IMR-90 (cell line): Measurements from ENCODE around the gene SPINT1. TPM values are rescaled to one million over a fixed set of nuclear protein-coding genes. Genes with fewer than 3 reads are reported as not detected.
A peak's percentile ranks its signal among the peaks of the same experiment; 100 is the strongest.

Source experiments
- ATAC-seq: fragments of 200-7000 bp; cut with Tn5 transposase; 2 replicates; pipeline ENCODE4 v1.9.1; 2020; ENCODE audit warnings: low read depth, mild to moderate bottlenecking, moderate library complexity
- BruUV-seq: library from RNA; stranded (reverse); fragments of 400-500 nt; replicated peaks from 2 replicates; lab custom pipeline; 2021; lab: Mats Ljungman, UMichigan
- CTCF ChIA-PET: fragments of 300-600 bp; formaldehyde crosslinking; extraction: SDS; loops from one replicate; lab custom pipeline; 2021; ENCODE audit warnings: antibody characterized with exemption; lab: Yijun Ruan, JAX
- POLR2A ChIA-PET: fragments of 300-600 bp; sonication (Branson Sonifier 250); formaldehyde crosslinking; loops from one replicate; lab custom pipeline; 2022; ENCODE audit warnings: antibody characterized with exemption; ENCODE audit not compliant: unreplicated experiment; lab: Charles Lee
- DNase-seq: peaks from one replicate; pipeline ENCODE4 v3.0.0; 2013
- H2AFZ ChIP-seq: replicated peaks from 2 replicates; pipeline ENCODE3; 2013; ENCODE audit warnings: low read length, mild to moderate bottlenecking; ENCODE audit not compliant: poor library complexity
- H2AK5ac ChIP-seq: 2 replicates; pipeline ENCODE4 v1.6.1; 2013; ENCODE audit warnings: low read depth, low read length, inconsistent platforms
- H2AK9ac ChIP-seq: replicated peaks from 2 replicates; pipeline ENCODE3; 2013; ENCODE audit warnings: mild to moderate bottlenecking, low read depth, low read length, moderate library complexity; ENCODE audit not compliant: poor library complexity
- H2BK120ac ChIP-seq: 2 replicates; pipeline ENCODE4 v1.6.1; 2013; ENCODE audit warnings: low read depth, low read length, inconsistent platforms
- H2BK15ac ChIP-seq: 3 replicates; pipeline ENCODE4 v1.6.1; 2013; ENCODE audit warnings: low read depth, low read length, inconsistent platforms
- H2BK20ac ChIP-seq: 2 replicates; pipeline ENCODE4 v1.6.1; 2013; ENCODE audit warnings: low read depth, mild to moderate bottlenecking, inconsistent platforms, low read length, moderate library complexity
- H2BK5ac ChIP-seq: 2 replicates; pipeline ENCODE4 v1.6.1; 2013; ENCODE audit warnings: mild to moderate bottlenecking, low read depth, low read length, inconsistent platforms; ENCODE audit not compliant: poor library complexity, severe bottlenecking
- H3K14ac ChIP-seq: replicated peaks from 2 replicates; pipeline ENCODE4 v1.6.1; 2013; ENCODE audit warnings: low read depth, low read length, inconsistent platforms
- H3K18ac ChIP-seq: 2 replicates; pipeline ENCODE4 v1.6.1; 2013; ENCODE audit warnings: low read depth, low read length, control low read depth
- H3K23ac ChIP-seq: 2 replicates; pipeline ENCODE4 v1.6.1; 2013; ENCODE audit warnings: low read depth, low read length, inconsistent platforms
- H3K27ac ChIP-seq: 2 replicates; pipeline ENCODE4 v1.5.1; 2013; ENCODE audit warnings: mild to moderate bottlenecking, control low read depth, low read length; ENCODE audit not compliant: insufficient read depth
- H3K27me3 ChIP-seq: 2 replicates; pipeline ENCODE4 v1.6.1; 2013; ENCODE audit warnings: low read length; ENCODE audit not compliant: control insufficient read depth, insufficient read depth
- H3K36me3 ChIP-seq: 2 replicates; pipeline ENCODE4 v1.6.1; 2013; ENCODE audit warnings: low read length, mixed read lengths; ENCODE audit not compliant: control insufficient read depth, insufficient read depth
- H3K4ac ChIP-seq: 2 replicates; pipeline ENCODE4 v1.6.1; 2013; ENCODE audit warnings: low read depth, low read length, inconsistent platforms
- H3K4me1 ChIP-seq: 2 replicates; pipeline ENCODE4 v1.6.1; 2013; ENCODE audit warnings: low read length, mixed read lengths; ENCODE audit not compliant: control insufficient read depth, insufficient read depth
- H3K4me2 ChIP-seq: 2 replicates; pipeline ENCODE4 v1.6.1; 2013; ENCODE audit warnings: low read depth, mild to moderate bottlenecking, control low read depth, low read length, moderate library complexity
- H3K4me3 ChIP-seq: 2 replicates; pipeline ENCODE4 v1.5.1; 2013; ENCODE audit warnings: low read depth, mild to moderate bottlenecking, control low read depth, low read length, moderate library complexity; ENCODE audit not compliant: insufficient read depth
- H3K56ac ChIP-seq: 2 replicates; pipeline ENCODE4 v1.6.1; 2013; ENCODE audit warnings: low read length, inconsistent platforms; ENCODE audit not compliant: insufficient read depth; ENCODE audit errors: extremely low read depth
- H3K79me1 ChIP-seq, 2 experiments: 2 replicates each; pipeline ENCODE4 v1.6.1; 2013; ENCODE audit warnings: low read length in 2 of 2, inconsistent platforms in 1 of 2, low read depth in 1 of 2
- H3K9ac ChIP-seq: 2 replicates; pipeline ENCODE4 v1.6.1; 2013; ENCODE audit warnings: low read depth, low read length, control low read depth
- H3K9me1 ChIP-seq: 2 replicates; pipeline ENCODE4 v1.6.1; 2013; ENCODE audit warnings: low read length, inconsistent platforms; ENCODE audit not compliant: insufficient read depth
- H3K9me3 ChIP-seq: 2 replicates; pipeline ENCODE4 v1.6.1; 2013; ENCODE audit warnings: low read length; ENCODE audit not compliant: control insufficient read depth, insufficient read depth
- H4K20me1 ChIP-seq: 2 replicates; pipeline ENCODE4 v1.6.1; 2013; ENCODE audit warnings: low read length, inconsistent platforms; ENCODE audit not compliant: insufficient read depth
- H4K5ac ChIP-seq: 2 replicates; pipeline ENCODE4 v1.6.1; 2013; ENCODE audit warnings: mild to moderate bottlenecking, low read depth, low read length, control low read depth
- H4K8ac ChIP-seq, 2 experiments: 2 replicates each; pipeline ENCODE4 v1.6.1; 2013; ENCODE audit warnings: low read depth in 2 of 2, low read length in 2 of 2, control low read depth in 1 of 2, inconsistent platforms in 1 of 2
- H4K91ac ChIP-seq: 2 replicates; pipeline ENCODE4 v1.6.1; 2013; ENCODE audit warnings: low read depth, low read length, inconsistent platforms; ENCODE audit not compliant: insufficient read depth
- BHLHE40 ChIP-seq: fragments of 150-350 bp; IDR thresholded peaks from 2 replicates; pipeline ENCODE4 v1.6.1; 2016; ENCODE audit warnings: mild to moderate bottlenecking, low read depth, low read length
- CEBPB ChIP-seq: IDR thresholded peaks from 2 replicates; pipeline ENCODE4 v1.6.1; 2012; ENCODE audit warnings: low read depth, low read length, improper control_type of control experiment
- CHD1 ChIP-seq: IDR thresholded peaks from 2 replicates; pipeline ENCODE4 v1.6.1; 2012; ENCODE audit warnings: low read depth, low read length, improper control_type of control experiment
- CTCF ChIP-seq: conservative IDR thresholded peaks from 2 replicates; pipeline ENCODE4 v1.5.1; 2012; ENCODE audit warnings: mild to moderate bottlenecking, low read depth, low read length, improper control_type of control experiment
- FOS ChIP-seq: fragments of 150-350 bp; IDR thresholded peaks from 2 replicates; pipeline ENCODE4 v1.6.1; 2016; ENCODE audit warnings: low read depth, low read length
- MAZ ChIP-seq: IDR thresholded peaks from 2 replicates; pipeline ENCODE4 v1.6.1; 2012; ENCODE audit warnings: low read depth, mild to moderate bottlenecking, low read length, improper control_type of control experiment, moderate library complexity, borderline replicate concordance
- MXI1 ChIP-seq: IDR thresholded peaks from 2 replicates; pipeline ENCODE4 v1.6.1; 2012; ENCODE audit warnings: low read depth, mild to moderate bottlenecking, low read length, moderate library complexity, borderline replicate concordance
- NFE2L2 ChIP-seq: fragments of 150-350 bp; IDR thresholded peaks from 2 replicates; pipeline ENCODE4 v1.6.1; 2016; ENCODE audit warnings: low read depth, mild to moderate bottlenecking, low read length
- POLR2A ChIP-seq: IDR thresholded peaks from 2 replicates; pipeline ENCODE4 v1.6.1; 2012; ENCODE audit warnings: mild to moderate bottlenecking, low read depth, low read length
- RAD21 ChIP-seq: IDR thresholded peaks from 2 replicates; pipeline ENCODE4 v1.6.1; 2012; ENCODE audit warnings: low read length, improper control_type of control experiment
- RFX5 ChIP-seq: IDR thresholded peaks from 2 replicates; pipeline ENCODE4 v1.8.0; 2012; ENCODE audit warnings: low read depth, mild to moderate bottlenecking, low read length, moderate library complexity
- SMC3 ChIP-seq: fragments of 150-350 bp; IDR thresholded peaks from 2 replicates; pipeline ENCODE4 v1.6.1; 2016; ENCODE audit warnings: low read depth, mild to moderate bottlenecking, antibody characterized with exemption, low read length, moderate library complexity
- USF2 ChIP-seq: fragments of 150-350 bp; IDR thresholded peaks from 2 replicates; pipeline ENCODE4 v1.6.1; 2017; ENCODE audit warnings: mild to moderate bottlenecking, antibody characterized with exemption, low read length, low read depth
- WGBS, 2 experiments: methylation state at CpG; one replicate each; pipeline versions ENCODE4 v1.1.5 to v1.1.7; 2013; ENCODE audit warnings: missing lambda C conversion rate in 2 of 2; ENCODE audit not compliant: insufficient read length in 1 of 2; ENCODE audit errors: extremely low coverage in 2 of 2; 5-methylcytosine and 5-hydroxymethylcytosine counted together
- dilution Hi-C: fragments of 300-500 bp; cut with HindIII; formaldehyde crosslinking; loops from one replicate; pipeline ENCODE4 v1.14.3; 2018; ENCODE audit warnings: low sequenced_read_pairs; ENCODE audit not compliant: unreplicated experiment
- in situ Hi-C: fragments of 300-500 bp; cut with MboI; formaldehyde crosslinking; loops from 3 replicates; pipeline ENCODE4 v1.14.3; 2019; ENCODE audit warnings: low sequenced_read_pairs, inconsistent platforms, mixed read lengths
- intact Hi-C: fragments of 100-400 bp; cut with micrococcal nuclease; formaldehyde crosslinking; loops from 2 replicates; pipeline ENCODE4 v1.10.0; 2022
- polyA plus RNA-seq, 3 experiments: library from polyadenylated mRNA; depleted of rRNA; stranded (reverse); fragments of >200 nt; gene quantifications; 2 replicates each; pipeline ENCODE4 v1.2.3, GENCODE V29; 2012; ENCODE audit warnings: low replicate concordance in 1 of 3
- total RNA-seq: library from RNA; depleted of rRNA; stranded (reverse); fragments of >200 nt; gene quantifications from 2 replicates; pipeline ENCODE4 v1.2.3, GENCODE V29; 2012

The SPINT1 gene
- total and polyA plus RNA-seq, 2 of the 4 experiments (the other 2 are of a cell fraction), result 0.90 to 2.1 TPM

GRCh38 chr15:40893733-40894680 is 50.2 kb downstream of the SPINT1 start, which contains the start of gene VPS18:
TSS of gene VPS18 (plus strand) at chr15:40894450. CDS start at chr15:40894769, 319 bp downstream.
- ATAC-seq (peak; percentile 98), DNase-seq (peak; percentile 97)
- TF ChIP-seq USF2 (peak; percentile 90), CEBPB (no peak), MAZ (peak; percentile 84; the same call in 1 of the 2 replicates), CHD1 (no peak), BHLHE40 (peak; percentile 2; the same call in 1 of the 2 replicates), NFE2L2 (no peak), POLR2A (peak; percentile 71; the same call in 1 of the 2 replicates), CTCF (peak; percentile 94), MXI1 (peak; percentile 95), SMC3 (peak; percentile 76), FOS (no peak), RAD21 (peak; percentile 88), RFX5 (0 out of 2 replicates have a peak, but pooled peaks have one; percentile 13)
- Histone ChIP-seq H3K9ac (peak within 1 kb of the TSS; percentile 80), H3K4me1 (peaks cover 9% of the 10 kb centered on the region; the same call in 1 of the 2 replicates), H2BK5ac (peak within 1 kb of the TSS; percentile 27), H2AK5ac (peak within 1 kb of the TSS; percentile 66), H2BK15ac (peak within 1 kb of the TSS; percentile 75; the same call in 2 of the 3 replicates), H3K9me1 (0 out of 2 replicates have a peak, but pooled peaks cover 3% of the 10 kb centered on the region), H3K9me3 (no peaks in the 10 kb centered on the region), H2BK20ac (0 out of 2 replicates have a peak within 1 kb of the TSS, but pooled peaks have one; percentile 32), H3K56ac (peak within 1 kb of the TSS; percentile 50; the same call in 1 of the 2 replicates), H3K27ac (peak within 1 kb of the TSS; percentile 72), H3K27me3 (no peaks in the 10 kb centered on the region; the same call in 1 of the 2 replicates), H3K36me3 (peaks cover 12% of the 10 kb centered on the region), H2AK9ac (peak within 1 kb of the TSS; percentile 91), H3K4me3 (peak within 1 kb of the TSS; percentile 84), H2AFZ (peak within 1 kb of the TSS; percentile 96), H3K79me1 (peaks cover 14 to 27% of the 10 kb centered on the region in 2 experiments; a peak in 3 of 4 replicates), H4K20me1 (peaks cover 9% of the 10 kb centered on the region; the same call in 1 of the 2 replicates), H4K8ac (peak within 1 kb of the TSS; percentile 88 to 98), H4K5ac (peak within 1 kb of the TSS; percentile 74), H3K4me2 (peak within 1 kb of the TSS; percentile 85), H4K91ac (peak within 1 kb of the TSS; percentile 85), H2BK120ac (peak within 1 kb of the TSS; percentile 72; the same call in 1 of the 2 replicates), H3K4ac (peak within 1 kb of the TSS; percentile 86), H3K18ac (peak within 1 kb of the TSS; percentile 33; the same call in 1 of the 2 replicates), H3K14ac (peak within 1 kb of the TSS; percentile 73), H3K23ac (peak within 1 kb of the TSS; percentile 72; the same call in 1 of the 2 replicates)
- dilution Hi-C loops, result no loop called here
- POLR2A ChIA-PET, result interaction anchor here (0.6 kb wide), 2 partner anchors 36 to 1199 kb away, joined by 3 to 8 read pairs; no protein-coding TSS in a partner anchor
- BruUV-seq, result no TSS peak
- in situ Hi-C loops, result loop anchor here (5.0 kb wide), 1 partner anchor 37 kb away; no protein-coding TSS in a partner anchor
- CTCF ChIA-PET, result interaction anchor here (0.5 to 2.8 kb wide), 28 partner anchors 8 to 423 kb away, joined by 3 to 44 read pairs (median 5); partner anchors contain the start of gene CCDC32
- WGBS, 2 experiments, result 3% methylated on average over 39 of the region's 55 CpGs; no CpG with 5 or more reads in 1 of the 2 experiments
- intact Hi-C loops, result loop anchor here (1.0 to 5.0 kb wide), 5 partner anchors 37 to 372 kb away; partner anchors contain the start of gene KNL1
